IMR-90 (cell line): Measurements from ENCODE around the gene CAP2. TPM values are rescaled to one million over a fixed set of nuclear protein-coding genes. Genes with fewer than 3 reads are reported as not detected.

Experiments
- ATAC-seq: fragments of 200-7000 bp; cut with Tn5 transposase; 2 replicates; pipeline ENCODE4 v1.9.1; 2020; ENCODE audit warnings: low read depth, mild to moderate bottlenecking, moderate library complexity
- BruUV-seq: library from RNA; stranded (reverse); fragments of 400-500 nt; replicated peaks from 2 replicates; lab custom pipeline; 2021; lab: Mats Ljungman, UMichigan
- CTCF ChIA-PET: fragments of 300-600 bp; formaldehyde crosslinking; extraction: SDS; loops from one replicate; lab custom pipeline; 2021; ENCODE audit warnings: antibody characterized with exemption; lab: Yijun Ruan, JAX
- POLR2A ChIA-PET: fragments of 300-600 bp; sonication (Branson Sonifier 250); formaldehyde crosslinking; loops from one replicate; lab custom pipeline; 2022; ENCODE audit warnings: antibody characterized with exemption; ENCODE audit not compliant: unreplicated experiment; lab: Charles Lee
- DNase-seq: peaks from one replicate; pipeline ENCODE4 v3.0.0; 2013
- H2AFZ ChIP-seq: replicated peaks from 2 replicates; pipeline ENCODE3; 2013; ENCODE audit warnings: low read length, mild to moderate bottlenecking; ENCODE audit not compliant: poor library complexity
- H2AK5ac ChIP-seq: 2 replicates; pipeline ENCODE4 v1.6.1; 2013; ENCODE audit warnings: low read depth, low read length, inconsistent platforms
- H2AK9ac ChIP-seq: replicated peaks from 2 replicates; pipeline ENCODE3; 2013; ENCODE audit warnings: mild to moderate bottlenecking, low read depth, low read length, moderate library complexity; ENCODE audit not compliant: poor library complexity
- H2BK120ac ChIP-seq: 2 replicates; pipeline ENCODE4 v1.6.1; 2013; ENCODE audit warnings: low read depth, low read length, inconsistent platforms
- H2BK15ac ChIP-seq: 3 replicates; pipeline ENCODE4 v1.6.1; 2013; ENCODE audit warnings: low read depth, low read length, inconsistent platforms
- H2BK20ac ChIP-seq: 2 replicates; pipeline ENCODE4 v1.6.1; 2013; ENCODE audit warnings: low read depth, mild to moderate bottlenecking, inconsistent platforms, low read length, moderate library complexity
- H2BK5ac ChIP-seq: 2 replicates; pipeline ENCODE4 v1.6.1; 2013; ENCODE audit warnings: mild to moderate bottlenecking, low read depth, low read length, inconsistent platforms; ENCODE audit not compliant: poor library complexity, severe bottlenecking
- H3K14ac ChIP-seq: replicated peaks from 2 replicates; pipeline ENCODE4 v1.6.1; 2013; ENCODE audit warnings: low read depth, low read length, inconsistent platforms
- H3K18ac ChIP-seq: 2 replicates; pipeline ENCODE4 v1.6.1; 2013; ENCODE audit warnings: low read depth, low read length, control low read depth
- H3K23ac ChIP-seq: 2 replicates; pipeline ENCODE4 v1.6.1; 2013; ENCODE audit warnings: low read depth, low read length, inconsistent platforms
- H3K27ac ChIP-seq: 2 replicates; pipeline ENCODE4 v1.5.1; 2013; ENCODE audit warnings: mild to moderate bottlenecking, control low read depth, low read length; ENCODE audit not compliant: insufficient read depth
- H3K27me3 ChIP-seq: 2 replicates; pipeline ENCODE4 v1.6.1; 2013; ENCODE audit warnings: low read length; ENCODE audit not compliant: control insufficient read depth, insufficient read depth
- H3K36me3 ChIP-seq: 2 replicates; pipeline ENCODE4 v1.6.1; 2013; ENCODE audit warnings: low read length, mixed read lengths; ENCODE audit not compliant: control insufficient read depth, insufficient read depth
- H3K4ac ChIP-seq: 2 replicates; pipeline ENCODE4 v1.6.1; 2013; ENCODE audit warnings: low read depth, low read length, inconsistent platforms
- H3K4me1 ChIP-seq: 2 replicates; pipeline ENCODE4 v1.6.1; 2013; ENCODE audit warnings: low read length, mixed read lengths; ENCODE audit not compliant: control insufficient read depth, insufficient read depth
- H3K4me2 ChIP-seq: 2 replicates; pipeline ENCODE4 v1.6.1; 2013; ENCODE audit warnings: low read depth, mild to moderate bottlenecking, control low read depth, low read length, moderate library complexity
- H3K4me3 ChIP-seq: 2 replicates; pipeline ENCODE4 v1.5.1; 2013; ENCODE audit warnings: low read depth, mild to moderate bottlenecking, control low read depth, low read length, moderate library complexity; ENCODE audit not compliant: insufficient read depth
- H3K56ac ChIP-seq: 2 replicates; pipeline ENCODE4 v1.6.1; 2013; ENCODE audit warnings: low read length, inconsistent platforms; ENCODE audit not compliant: insufficient read depth; ENCODE audit errors: extremely low read depth
- H3K79me1 ChIP-seq, 2 experiments: 2 replicates each; pipeline ENCODE4 v1.6.1; 2013; ENCODE audit warnings: low read length in 2 of 2, inconsistent platforms in 1 of 2, low read depth in 1 of 2
- H3K9ac ChIP-seq: 2 replicates; pipeline ENCODE4 v1.6.1; 2013; ENCODE audit warnings: low read depth, low read length, control low read depth
- H3K9me1 ChIP-seq: 2 replicates; pipeline ENCODE4 v1.6.1; 2013; ENCODE audit warnings: low read length, inconsistent platforms; ENCODE audit not compliant: insufficient read depth
- H3K9me3 ChIP-seq: 2 replicates; pipeline ENCODE4 v1.6.1; 2013; ENCODE audit warnings: low read length; ENCODE audit not compliant: control insufficient read depth, insufficient read depth
- H4K20me1 ChIP-seq: 2 replicates; pipeline ENCODE4 v1.6.1; 2013; ENCODE audit warnings: low read length, inconsistent platforms; ENCODE audit not compliant: insufficient read depth
- H4K5ac ChIP-seq: 2 replicates; pipeline ENCODE4 v1.6.1; 2013; ENCODE audit warnings: mild to moderate bottlenecking, low read depth, low read length, control low read depth
- H4K8ac ChIP-seq, 2 experiments: 2 replicates each; pipeline ENCODE4 v1.6.1; 2013; ENCODE audit warnings: low read depth in 2 of 2, low read length in 2 of 2, control low read depth in 1 of 2, inconsistent platforms in 1 of 2
- H4K91ac ChIP-seq: 2 replicates; pipeline ENCODE4 v1.6.1; 2013; ENCODE audit warnings: low read depth, low read length, inconsistent platforms; ENCODE audit not compliant: insufficient read depth
- BHLHE40 ChIP-seq: fragments of 150-350 bp; IDR thresholded peaks from 2 replicates; pipeline ENCODE4 v1.6.1; 2016; ENCODE audit warnings: mild to moderate bottlenecking, low read depth, low read length
- CEBPB ChIP-seq: IDR thresholded peaks from 2 replicates; pipeline ENCODE4 v1.6.1; 2012; ENCODE audit warnings: low read depth, low read length, improper control_type of control experiment
- CHD1 ChIP-seq: IDR thresholded peaks from 2 replicates; pipeline ENCODE4 v1.6.1; 2012; ENCODE audit warnings: low read depth, low read length, improper control_type of control experiment
- FOS ChIP-seq: fragments of 150-350 bp; IDR thresholded peaks from 2 replicates; pipeline ENCODE4 v1.6.1; 2016; ENCODE audit warnings: low read depth, low read length
- MAFK ChIP-seq: IDR thresholded peaks from 2 replicates; pipeline ENCODE4 v1.6.1; 2012; ENCODE audit warnings: low read depth, low read length, improper control_type of control experiment
- MAZ ChIP-seq: IDR thresholded peaks from 2 replicates; pipeline ENCODE4 v1.6.1; 2012; ENCODE audit warnings: low read depth, mild to moderate bottlenecking, low read length, improper control_type of control experiment, moderate library complexity, borderline replicate concordance
- MXI1 ChIP-seq: IDR thresholded peaks from 2 replicates; pipeline ENCODE4 v1.6.1; 2012; ENCODE audit warnings: low read depth, mild to moderate bottlenecking, low read length, moderate library complexity, borderline replicate concordance
- NFE2L2 ChIP-seq: fragments of 150-350 bp; IDR thresholded peaks from 2 replicates; pipeline ENCODE4 v1.6.1; 2016; ENCODE audit warnings: low read depth, mild to moderate bottlenecking, low read length
- POLR2A ChIP-seq: IDR thresholded peaks from 2 replicates; pipeline ENCODE4 v1.6.1; 2012; ENCODE audit warnings: mild to moderate bottlenecking, low read depth, low read length
- RAD21 ChIP-seq: IDR thresholded peaks from 2 replicates; pipeline ENCODE4 v1.6.1; 2012; ENCODE audit warnings: low read length, improper control_type of control experiment
- RCOR1 ChIP-seq: IDR thresholded peaks from 2 replicates; pipeline ENCODE4 v1.6.1; 2012; ENCODE audit warnings: mild to moderate bottlenecking, low read length, improper control_type of control experiment; ENCODE audit not compliant: insufficient replicate concordance
- RFX5 ChIP-seq: IDR thresholded peaks from 2 replicates; pipeline ENCODE4 v1.8.0; 2012; ENCODE audit warnings: low read depth, mild to moderate bottlenecking, low read length, moderate library complexity
- SMC3 ChIP-seq: fragments of 150-350 bp; IDR thresholded peaks from 2 replicates; pipeline ENCODE4 v1.6.1; 2016; ENCODE audit warnings: low read depth, mild to moderate bottlenecking, antibody characterized with exemption, low read length, moderate library complexity
- WGBS, 2 experiments: methylation state at CpG; one replicate each; pipeline versions ENCODE4 v1.1.5 to v1.1.7; 2013; ENCODE audit warnings: missing lambda C conversion rate in 2 of 2; ENCODE audit not compliant: insufficient read length in 1 of 2; ENCODE audit errors: extremely low coverage in 2 of 2; 5-methylcytosine and 5-hydroxymethylcytosine counted together
- dilution Hi-C: fragments of 300-500 bp; cut with HindIII; formaldehyde crosslinking; loops from one replicate; pipeline ENCODE4 v1.14.3; 2018; ENCODE audit warnings: low sequenced_read_pairs; ENCODE audit not compliant: unreplicated experiment
- in situ Hi-C: fragments of 300-500 bp; cut with MboI; formaldehyde crosslinking; loops from 3 replicates; pipeline ENCODE4 v1.14.3; 2019; ENCODE audit warnings: low sequenced_read_pairs, inconsistent platforms, mixed read lengths
- intact Hi-C: fragments of 100-400 bp; cut with micrococcal nuclease; formaldehyde crosslinking; loops from 2 replicates; pipeline ENCODE4 v1.10.0; 2022
- polyA plus RNA-seq, 3 experiments: library from polyadenylated mRNA; depleted of rRNA; stranded (reverse); fragments of >200 nt; gene quantifications; 2 replicates each; pipeline ENCODE4 v1.2.3, GENCODE V29; 2012; ENCODE audit warnings: low replicate concordance in 1 of 3
- total RNA-seq: library from RNA; depleted of rRNA; stranded (reverse); fragments of >200 nt; gene quantifications from 2 replicates; pipeline ENCODE4 v1.2.3, GENCODE V29; 2012
- TF ChIP-seq, protein P1 (sequence below): fragments of 150-350 bp; IDR thresholded peaks from 2 replicates; pipeline ENCODE4 v1.6.1; 2017; ENCODE audit warnings: mild to moderate bottlenecking, antibody characterized with exemption, low read length, low read depth
- TF ChIP-seq, protein P2 (sequence below): conservative IDR thresholded peaks from 2 replicates; pipeline ENCODE4 v1.5.1; 2012; ENCODE audit warnings: mild to moderate bottlenecking, low read depth, low read length, improper control_type of control experiment
- TF ChIP-seq, protein P3 (sequence below): fragments of 150-350 bp; IDR thresholded peaks from 2 replicates; pipeline ENCODE4 v1.6.1; 2016; ENCODE audit warnings: low read depth, mild to moderate bottlenecking, low read length, moderate library complexity, borderline replicate concordance

The CAP2 gene
- total and polyA plus RNA-seq, 2 of the 4 experiments (the other 2 are of a cell fraction): 14.5 to 27.5 TPM

DNA sequence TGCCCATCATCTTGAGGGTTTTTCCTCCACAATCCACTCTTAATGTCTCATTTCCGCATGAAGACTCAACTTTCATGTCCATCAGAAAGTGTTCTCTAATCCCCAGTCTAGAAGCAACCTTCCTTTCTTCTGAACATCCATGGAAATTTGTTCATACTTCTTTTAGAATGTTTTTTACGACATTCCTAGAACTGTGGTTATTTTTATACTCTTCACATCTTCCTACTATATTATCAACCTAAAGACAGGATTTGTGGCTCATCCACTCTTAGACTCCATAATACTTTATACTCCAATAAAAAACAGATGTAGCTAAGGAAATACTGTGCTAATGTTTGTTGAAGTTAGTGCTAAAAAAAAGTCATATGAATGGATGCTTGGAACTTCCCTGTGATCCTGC lies 1.4 kb upstream of the CAP2 start:
- DNase-seq (no peak), ATAC-seq (no peak)
- 88% methylated on average over 1 of the region's 2 CpGs; no CpG with 5 or more reads in 1 of the 2 experiments for WGBS, 2 experiments
- Histone ChIP-seq H4K20me1 (no peaks in the 10 kb centered on the region), H3K4me1 (peaks cover 6% of the 10 kb centered on the region; the same call in 1 of the 2 replicates), H3K9ac (no peak overlapping the region), H3K9me1 (no peaks in the 10 kb centered on the region), H4K5ac (no peak overlapping the region), H3K18ac (no peak overlapping the region), H3K4me3 (no peak overlapping the region), H3K4ac (0 out of 2 replicates have a peak overlapping the region, but pooled peaks have one; percentile 15), H3K27me3 (no peaks in the 10 kb centered on the region), H3K9me3 (no peaks in the 10 kb centered on the region), H3K4me2 (no peak overlapping the region), H2BK5ac (no peak overlapping the region), H3K56ac (no peak overlapping the region), H3K27ac (no peak overlapping the region), H2AFZ (no peak overlapping the region), H2AK5ac (no peak overlapping the region; the same call in 1 of the 2 replicates), H4K8ac (no peak overlapping the region), H3K14ac (no peak overlapping the region), H3K36me3 (no peaks in the 10 kb centered on the region), H2BK120ac (no peak overlapping the region), H3K79me1 (peaks cover 3 to 29% of the 10 kb centered on the region in 2 experiments; a peak in 3 of 4 replicates), H4K91ac (no peak overlapping the region), H2BK15ac (no peak overlapping the region), H2BK20ac (no peak overlapping the region), H3K23ac (no peak overlapping the region), H2AK9ac (no peak overlapping the region)
- in situ Hi-C loops (no loop called here), dilution Hi-C loops (no loop called here), intact Hi-C loops (loop anchor here (2.0 to 10.0 kb wide), 2 partner anchors 193 to 237 kb away; no protein-coding TSS in a partner anchor)
- ChIA-PET CTCF (no interaction called here), POLR2A (no interaction called here)
- BruUV-seq: no TSS peak
- TF ChIP-seq NFE2L2 (no peak), BHLHE40 (no peak), FOS (no peak), CHD1 (no peak), RAD21 (no peak), RFX5 (no peak), SMC3 (no peak), RCOR1 (no peak), MAFK (no peak), MAZ (no peak), MXI1 (no peak), CEBPB (no peak), POLR2A (no peak)
- TF ChIP-seq, protein P1, sequence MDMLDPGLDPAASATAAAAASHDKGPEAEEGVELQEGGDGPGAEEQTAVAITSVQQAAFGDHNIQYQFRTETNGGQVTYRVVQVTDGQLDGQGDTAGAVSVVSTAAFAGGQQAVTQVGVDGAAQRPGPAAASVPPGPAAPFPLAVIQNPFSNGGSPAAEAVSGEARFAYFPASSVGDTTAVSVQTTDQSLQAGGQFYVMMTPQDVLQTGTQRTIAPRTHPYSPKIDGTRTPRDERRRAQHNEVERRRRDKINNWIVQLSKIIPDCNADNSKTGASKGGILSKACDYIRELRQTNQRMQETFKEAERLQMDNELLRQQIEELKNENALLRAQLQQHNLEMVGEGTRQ: no peak
- TF ChIP-seq, protein P2, sequence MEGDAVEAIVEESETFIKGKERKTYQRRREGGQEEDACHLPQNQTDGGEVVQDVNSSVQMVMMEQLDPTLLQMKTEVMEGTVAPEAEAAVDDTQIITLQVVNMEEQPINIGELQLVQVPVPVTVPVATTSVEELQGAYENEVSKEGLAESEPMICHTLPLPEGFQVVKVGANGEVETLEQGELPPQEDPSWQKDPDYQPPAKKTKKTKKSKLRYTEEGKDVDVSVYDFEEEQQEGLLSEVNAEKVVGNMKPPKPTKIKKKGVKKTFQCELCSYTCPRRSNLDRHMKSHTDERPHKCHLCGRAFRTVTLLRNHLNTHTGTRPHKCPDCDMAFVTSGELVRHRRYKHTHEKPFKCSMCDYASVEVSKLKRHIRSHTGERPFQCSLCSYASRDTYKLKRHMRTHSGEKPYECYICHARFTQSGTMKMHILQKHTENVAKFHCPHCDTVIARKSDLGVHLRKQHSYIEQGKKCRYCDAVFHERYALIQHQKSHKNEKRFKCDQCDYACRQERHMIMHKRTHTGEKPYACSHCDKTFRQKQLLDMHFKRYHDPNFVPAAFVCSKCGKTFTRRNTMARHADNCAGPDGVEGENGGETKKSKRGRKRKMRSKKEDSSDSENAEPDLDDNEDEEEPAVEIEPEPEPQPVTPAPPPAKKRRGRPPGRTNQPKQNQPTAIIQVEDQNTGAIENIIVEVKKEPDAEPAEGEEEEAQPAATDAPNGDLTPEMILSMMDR: no peak
- TF ChIP-seq, protein P3, sequence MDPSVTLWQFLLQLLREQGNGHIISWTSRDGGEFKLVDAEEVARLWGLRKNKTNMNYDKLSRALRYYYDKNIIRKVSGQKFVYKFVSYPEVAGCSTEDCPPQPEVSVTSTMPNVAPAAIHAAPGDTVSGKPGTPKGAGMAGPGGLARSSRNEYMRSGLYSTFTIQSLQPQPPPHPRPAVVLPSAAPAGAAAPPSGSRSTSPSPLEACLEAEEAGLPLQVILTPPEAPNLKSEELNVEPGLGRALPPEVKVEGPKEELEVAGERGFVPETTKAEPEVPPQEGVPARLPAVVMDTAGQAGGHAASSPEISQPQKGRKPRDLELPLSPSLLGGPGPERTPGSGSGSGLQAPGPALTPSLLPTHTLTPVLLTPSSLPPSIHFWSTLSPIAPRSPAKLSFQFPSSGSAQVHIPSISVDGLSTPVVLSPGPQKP: no peak
